Skin of body (tissue), 2 donors: Measurements from ENCODE around the gene PLEKHG1. TPM values are rescaled to one million over a fixed set of nuclear protein-coding genes. Genes with fewer than 3 reads are reported as not detected.

Source experiments
- DNase-seq: peaks from one replicate; lab custom pipeline; 2025; lab: John Stamatoyannopoulos, UW
- total RNA-seq: library from RNA; depleted of rRNA; stranded (reverse); fragments of >200 nt; gene quantifications from one replicate; pipeline ENCODE4 v1.2.3, GENCODE V29; 2014

Gene PLEKHG1
- total RNA-seq, 1 donor from 2014 or later, result 49.8 TPM

GRCh38 chr6:150637266-150637665, 37.6 kb downstream of the PLEKHG1 start:
- DNase-seq, result no peak

GRCh38 chr6:150638267-150638666, 38.6 kb downstream of the PLEKHG1 start:
- DNase-seq, result no peak

- DNase-seq, result no peak
Measured at GRCh38 chr6:150638765-150639164, 39.1 kb downstream of the PLEKHG1 start.

- no peak for DNase-seq
Measured at GRCh38 chr6:150639823-150640331, 40.2 kb downstream of the PLEKHG1 start.

DNA sequence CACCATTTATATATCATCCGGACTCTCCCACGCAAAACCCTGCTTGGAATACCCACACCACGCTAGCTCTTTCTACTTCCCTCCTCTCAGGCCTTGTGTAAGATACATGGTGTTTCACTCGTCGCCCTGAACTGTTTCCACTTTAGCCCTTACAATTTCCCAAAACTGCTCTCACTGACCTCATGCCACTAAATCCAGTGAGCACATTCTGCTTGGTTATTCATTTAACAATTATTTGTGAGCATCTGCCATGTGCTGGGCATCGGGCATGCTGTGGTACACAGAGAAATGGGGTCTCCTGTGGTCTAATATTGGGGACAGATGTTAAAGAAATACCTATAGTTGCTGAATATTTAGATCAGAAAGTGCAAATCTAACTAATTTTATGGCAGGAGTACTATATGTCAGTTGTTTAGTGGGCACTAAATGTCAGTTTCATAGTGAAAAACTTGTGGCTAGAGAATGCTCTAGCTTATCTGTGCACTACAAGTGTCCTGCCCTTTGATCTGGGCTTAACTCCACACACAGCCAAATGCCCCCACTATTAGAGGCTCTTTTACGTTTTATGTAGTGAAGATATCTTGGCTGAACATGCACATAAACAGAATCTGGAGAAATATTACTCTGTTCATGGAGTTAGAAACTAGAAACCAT, 41.0 kb downstream of the PLEKHG1 start:
- no peak for DNase-seq

DNA sequence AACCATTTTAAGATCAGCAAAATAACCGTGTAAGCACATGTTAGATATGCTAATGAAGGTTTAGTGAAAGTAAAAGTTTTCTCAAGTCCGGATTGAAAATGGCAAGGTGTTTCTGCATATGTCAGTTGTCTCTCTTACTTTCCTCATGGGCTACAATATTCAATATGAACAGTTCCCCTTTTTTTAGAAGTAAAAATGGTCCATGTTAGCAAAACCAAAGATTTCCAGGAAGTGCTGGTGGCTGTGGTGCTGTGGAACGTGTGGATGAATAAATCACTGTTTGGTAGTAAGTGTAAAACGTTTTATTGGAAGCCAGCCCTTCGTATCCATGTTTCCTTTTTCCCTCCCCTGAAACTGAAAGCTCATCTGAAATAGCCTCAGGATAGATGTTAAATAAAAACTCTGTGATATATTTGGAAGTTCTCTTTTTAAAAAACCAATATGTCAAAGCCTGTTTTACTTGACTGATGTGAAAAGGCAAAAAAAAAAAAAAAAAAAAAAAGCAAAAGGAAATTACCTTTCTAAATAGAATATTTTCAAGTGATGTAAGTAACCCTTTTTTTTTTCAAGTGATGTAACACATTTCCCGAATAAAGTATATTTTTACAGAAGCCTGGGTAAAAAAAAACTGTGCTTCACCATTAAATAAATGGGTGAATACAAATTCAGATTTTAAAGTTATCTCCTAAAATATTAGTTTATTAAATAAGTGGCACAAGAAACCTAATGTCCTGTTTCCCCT, 41.9 kb downstream of the PLEKHG1 start:
- DNase-seq, result peak; percentile 48

GRCh38 chr6:150646228-150646627, 46.5 kb downstream of the PLEKHG1 start:
- DNase-seq, result no peak

GRCh38 chr6:150647051-150647450, 47.4 kb downstream of the PLEKHG1 start:
- DNase-seq, result no peak

Other genes starting within 250 kb of the PLEKHG1 start
- under 0.01 TPM for gene IYD, start 230.9 kb upstream of the PLEKHG1 start, total RNA-seq